CD1c-positive myeloid dendritic cell (primary cell): ENCODE data around the gene WNT9B.

Source experiments
- DNase-seq: peaks from one replicate; pipeline ENCODE4 v3.0.0-alpha.2; 2016; ENCODE audit errors: extremely low spot score

WNT9B gene

GRCh38 chr17:46853896-46854444 is 2.6 kb downstream of the WNT9B start:
- DNase-seq = no peak

GRCh38 chr17:46854515-46854914 is 3.1 kb downstream of the WNT9B start:
- no peak for DNase-seq

GRCh38 chr17:46854948-46855347 is 3.6 kb downstream of the WNT9B start:
- DNase-seq = no peak

GRCh38 chr17:46857600-46857999 is 6.2 kb downstream of the WNT9B start:
- DNase-seq = no peak

GRCh38 chr17:46859996-46860395 is 8.6 kb downstream of the WNT9B start:
- DNase-seq = no peak

GRCh38 chr17:46862949-46863348 is 11.6 kb downstream of the WNT9B start:
- no peak for DNase-seq

GRCh38 chr17:46863383-46864121 is 12.2 kb downstream of the WNT9B start:
- no peak for DNase-seq

GRCh38 chr17:46865100-46865499 is 13.7 kb downstream of the WNT9B start:
- no peak for DNase-seq

- no peak for DNase-seq
Observed at GRCh38 chr17:46866325-46866724, 14.9 kb downstream of the WNT9B start.

- no peak for DNase-seq
Observed at GRCh38 chr17:46866747-46867146, 15.4 kb downstream of the WNT9B start.

- DNase-seq = no peak
Observed at GRCh38 chr17:46868689-46869187, 17.4 kb downstream of the WNT9B start.

GRCh38 chr17:46869296-46869695 is 17.9 kb downstream of the WNT9B start:
- no peak for DNase-seq

- no peak for DNase-seq
Observed at GRCh38 chr17:46869975-46870803, 18.8 kb downstream of the WNT9B start.

- no peak for DNase-seq
Observed at GRCh38 chr17:46872421-46872820, 21.0 kb downstream of the WNT9B start.

GRCh38 chr17:46873941-46874645 is 22.7 kb downstream of the WNT9B start:
- DNase-seq = no peak

GRCh38 chr17:46874906-46875305 is 23.5 kb downstream of the WNT9B start:
- no peak for DNase-seq

- no peak for DNase-seq
Observed at GRCh38 chr17:46875849-46876352, 24.5 kb downstream of the WNT9B start.

GRCh38 chr17:46876353-46876887 is 25.0 kb downstream of the WNT9B start:
- DNase-seq = no peak

GRCh38 chr17:46876926-46877325 is 25.5 kb downstream of the WNT9B start:
- DNase-seq = no peak

- DNase-seq = peak; percentile 20
Observed at GRCh38 chr17:46877466-46877865, 26.1 kb downstream of the WNT9B start.

GRCh38 chr17:46878055-46878454 is 26.7 kb downstream of the WNT9B start:
- peak; percentile 63 for DNase-seq

GRCh38 chr17:46879101-46879500 is 27.7 kb downstream of the WNT9B start:
- DNase-seq = no peak
